Head of caudate nucleus (tissue), 42 donors: ENCODE data around the gene MTMR12.
"Not testable (repeated sequence)": the region's sequence is repeated elsewhere in the genome, so short reads cannot be mapped to it uniquely, and the experiment has no call there.

Experiments
- DNase-seq, 42 donors: peaks; one replicate each; pipeline versions ENCODE4 v3.0.0 to v3.0.0-alpha.2; 2020 to 2021; ENCODE audit warnings: mixed read lengths in 7 of 42
- intact Hi-C: fragments of 100-400 bp; cut with DNase I; formaldehyde crosslinking; loops from one replicate; pipeline ENCODE4 v1.15.0; 2022

MTMR12 gene

DNA sequence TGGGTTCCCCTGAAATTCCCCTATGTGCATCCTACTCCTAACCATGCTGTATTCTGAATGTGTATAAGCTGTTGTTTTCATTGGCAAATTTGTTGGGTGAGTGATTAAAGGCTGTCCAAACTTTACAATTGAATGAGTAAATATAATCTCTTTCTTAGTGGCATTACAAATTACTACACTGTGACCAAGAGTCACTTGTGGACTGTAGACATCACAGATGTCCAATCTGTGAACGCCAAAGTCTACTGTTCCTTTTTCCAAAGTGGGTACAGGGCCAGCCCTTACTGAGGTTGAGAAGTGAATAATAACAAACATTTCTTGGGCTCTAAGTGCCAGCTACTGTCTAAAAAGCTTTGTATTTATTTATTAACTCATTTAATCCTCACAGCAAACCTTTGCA, 29.7 kb downstream of the MTMR12 start:
- intact Hi-C loops = no loop called here

DNA sequence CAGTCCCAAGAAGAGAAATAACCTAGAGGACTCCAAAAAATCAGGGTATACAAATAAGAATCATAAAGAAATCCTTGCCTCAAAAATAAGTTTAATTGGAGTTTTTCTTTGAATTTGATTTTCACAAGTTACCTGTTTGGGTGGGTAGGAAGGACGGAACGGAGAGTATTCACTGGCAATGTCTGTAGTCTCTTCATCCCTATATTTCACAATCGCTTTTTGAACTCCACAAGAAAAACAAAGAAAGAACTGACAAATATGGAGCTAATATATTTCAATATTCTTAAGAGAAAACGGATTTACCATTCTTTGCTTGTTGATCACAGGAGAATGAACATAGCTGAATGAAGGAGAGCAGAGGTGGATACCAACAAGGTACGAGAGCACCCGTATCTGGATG, 30.1 kb downstream of the MTMR12 start:
- intact Hi-C loops = no loop called here
- no peak for DNase-seq

More for the DNA sequence above, 29.7 kb downstream of the MTMR12 start:
- DNase-seq = no peak

DNA sequence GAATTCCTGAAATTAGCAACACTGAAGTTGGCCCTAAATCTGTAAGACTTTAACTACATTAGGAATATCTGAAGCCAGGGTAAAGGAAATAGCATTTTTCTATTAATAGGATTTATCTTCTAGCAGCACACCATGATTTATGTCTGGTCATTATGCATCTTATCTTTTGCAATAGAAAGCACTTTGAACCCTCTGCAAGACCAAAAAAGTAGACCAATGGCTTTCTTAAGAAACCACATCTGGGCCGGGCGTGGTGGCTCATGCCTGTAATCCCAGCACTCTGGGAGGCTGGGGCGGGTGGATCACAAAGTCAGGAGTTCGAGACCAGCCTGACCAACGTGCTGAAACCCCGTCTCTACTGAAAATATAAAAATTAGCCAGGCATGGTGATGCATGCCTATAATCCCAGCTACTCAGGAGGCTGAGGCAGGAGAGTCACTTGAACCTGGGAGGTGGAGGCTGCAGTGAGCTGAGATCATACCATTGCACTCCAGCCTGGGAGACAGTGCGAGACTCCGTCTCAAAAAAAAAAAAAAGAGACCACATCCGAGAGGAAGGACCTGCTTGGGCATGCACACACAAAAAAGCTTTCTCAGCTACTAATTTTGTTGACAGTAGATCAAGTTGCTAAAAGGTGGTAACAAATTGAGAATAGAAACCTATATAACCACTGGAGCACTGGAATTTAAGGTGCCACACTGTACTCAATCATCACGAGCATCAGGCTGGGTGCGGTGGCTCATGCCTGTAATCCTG, 31.2 kb downstream of the MTMR12 start:
- intact Hi-C loops, DNase-seq: not testable (repeated sequence)

DNA sequence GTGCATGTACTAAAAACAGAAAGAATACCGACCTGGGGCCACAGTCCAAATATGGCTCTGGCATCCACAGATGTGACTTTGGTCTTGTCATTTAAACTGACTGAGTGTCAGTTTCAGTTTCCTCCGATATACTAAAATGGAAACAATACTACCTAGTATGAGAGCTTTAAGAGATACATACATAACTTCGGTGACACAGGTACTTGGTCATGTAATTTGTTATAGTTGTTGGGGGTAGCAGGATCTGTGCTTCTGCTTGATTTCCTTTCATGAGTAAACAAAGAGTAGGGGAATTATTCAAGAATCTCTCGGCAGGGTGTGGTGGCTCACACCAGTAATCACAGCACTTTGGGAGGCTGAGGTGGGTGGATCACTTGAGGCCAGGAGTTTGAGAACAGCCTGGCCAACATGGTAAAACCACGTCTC, 32.1 kb downstream of the MTMR12 start:
- intact Hi-C loops = no loop called here
- no peak for DNase-seq

DNA sequence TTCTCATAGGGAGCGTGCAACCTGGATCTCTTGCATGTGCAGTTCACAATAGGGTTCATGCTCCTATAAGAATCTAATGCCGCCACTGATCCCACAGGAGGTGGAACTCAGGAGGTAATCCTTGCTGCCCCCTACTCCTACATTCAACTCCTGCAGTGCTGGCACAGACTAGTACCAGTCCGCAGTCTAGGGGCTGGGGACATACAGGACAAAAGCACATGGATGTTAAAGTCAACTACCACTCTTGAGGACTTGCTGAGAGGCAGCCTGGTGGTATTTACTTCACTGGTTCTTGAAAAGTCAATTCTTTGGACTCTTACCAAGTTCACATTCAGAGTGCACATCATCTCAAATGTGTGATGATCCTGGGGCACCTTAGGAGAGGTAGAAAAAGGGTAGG, 33.0 kb downstream of the MTMR12 start:
- intact Hi-C loops = loop anchor here (5.0 kb wide), 1 partner anchor 33 kb away; the partner anchor contains the start of gene MTMR12
- no peak for DNase-seq

DNA sequence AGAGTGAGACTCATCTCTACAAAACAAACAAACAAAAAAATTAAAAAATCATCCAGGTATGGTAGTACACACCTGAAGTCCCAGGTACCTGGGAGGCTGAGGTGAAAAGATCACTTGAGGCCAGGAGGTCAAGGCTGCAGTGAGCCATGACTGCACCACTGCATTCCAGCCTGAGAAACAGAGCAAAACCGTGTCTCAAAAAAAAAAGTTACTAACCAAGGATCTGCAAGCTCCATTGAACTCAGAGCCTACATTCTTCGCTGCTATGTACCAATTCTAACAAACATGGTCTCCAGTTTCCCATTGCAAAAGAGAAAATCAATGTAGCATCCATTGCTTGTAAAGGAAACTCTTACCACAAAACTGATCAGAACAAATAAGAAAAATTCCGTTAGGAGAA, 33.5 kb downstream of the MTMR12 start:
- intact Hi-C loops = loop anchor here (5.0 kb wide), 1 partner anchor 33 kb away; the partner anchor contains the start of gene MTMR12

DNA sequence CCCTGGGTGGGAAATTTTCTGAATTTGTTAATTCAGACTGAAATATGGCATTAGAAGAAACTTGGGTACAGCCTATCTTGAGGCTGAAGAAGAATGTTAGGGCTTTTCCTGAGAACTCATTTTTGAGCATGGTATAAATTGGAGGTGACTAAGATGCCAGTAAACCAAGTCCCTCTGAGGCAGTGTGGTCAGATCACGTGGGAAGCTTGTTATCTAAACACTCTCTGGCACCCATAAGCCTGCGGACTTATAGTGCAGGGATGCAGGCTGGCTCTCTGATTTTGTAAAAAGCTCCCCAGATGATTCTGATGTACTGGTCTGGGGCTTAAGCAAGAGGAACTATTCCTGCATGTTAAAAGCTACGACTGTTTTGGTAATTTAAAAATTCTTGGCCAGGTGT, 34.3 kb downstream of the MTMR12 start:
- intact Hi-C loops = loop anchor here (5.0 kb wide), 1 partner anchor 34 kb away; the partner anchor contains the start of gene MTMR12
- DNase-seq = no peak

More for the DNA sequence above, 33.5 kb downstream of the MTMR12 start:
- DNase-seq = no peak

DNA sequence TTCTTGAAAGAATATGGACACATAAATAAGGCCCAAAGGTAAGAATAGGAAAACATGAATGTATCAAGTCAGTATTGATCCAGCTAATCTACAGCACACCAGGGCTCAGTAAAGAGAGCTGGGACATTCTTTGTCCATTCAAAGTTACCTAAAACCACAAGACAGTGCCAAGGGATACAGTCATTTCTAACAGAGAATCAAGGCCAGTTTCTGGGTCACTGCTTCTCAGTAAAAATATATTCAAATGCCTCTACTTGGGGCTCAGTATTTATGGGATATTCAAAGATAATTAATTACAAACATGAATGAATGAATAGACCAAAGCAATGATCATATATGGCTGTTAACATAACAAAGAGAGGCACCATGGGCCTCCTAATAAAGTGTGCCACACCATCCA, 34.9 kb downstream of the MTMR12 start:
- intact Hi-C loops = loop anchor here (5.0 kb wide), 1 partner anchor 35 kb away; the partner anchor contains the start of gene MTMR12
- DNase-seq = no peak

DNA sequence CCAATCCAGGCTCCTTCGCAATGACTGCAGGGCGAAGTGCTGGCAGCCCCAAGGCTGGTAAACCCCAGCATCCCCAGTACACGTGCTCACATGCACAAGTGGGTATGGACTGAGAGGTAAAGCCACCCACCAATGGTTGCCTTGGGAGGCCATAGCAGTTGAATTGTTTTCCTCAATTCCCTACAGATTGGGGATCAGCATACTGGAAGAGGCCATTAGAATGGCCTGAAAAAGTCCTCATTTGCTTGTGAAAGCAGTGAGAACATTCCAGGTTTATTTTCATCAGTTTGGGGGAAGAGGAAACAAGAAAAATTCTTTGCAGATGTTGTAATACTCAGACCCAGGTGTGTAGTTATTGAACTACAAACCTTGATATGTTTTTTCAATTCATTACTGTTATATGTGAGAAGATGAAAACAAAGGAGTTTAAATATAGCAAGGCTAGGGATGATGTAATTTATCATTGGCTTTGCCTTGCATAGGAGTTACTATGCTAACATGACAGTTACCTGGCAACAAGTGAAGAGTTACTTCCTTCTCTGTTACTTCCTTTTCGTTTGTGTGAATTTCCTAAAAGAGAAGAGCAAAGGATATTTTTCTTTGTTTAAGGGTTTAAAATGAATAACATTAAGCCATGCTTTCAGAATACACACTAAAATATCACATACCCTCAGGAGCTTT, 36.4 kb downstream of the MTMR12 start:
- DNase-seq = peak in 1 of 42 donors; percentile 32
- intact Hi-C loops = loop anchor here (5.0 kb wide), 1 partner anchor 36 kb away; the partner anchor contains the start of gene MTMR12

DNA sequence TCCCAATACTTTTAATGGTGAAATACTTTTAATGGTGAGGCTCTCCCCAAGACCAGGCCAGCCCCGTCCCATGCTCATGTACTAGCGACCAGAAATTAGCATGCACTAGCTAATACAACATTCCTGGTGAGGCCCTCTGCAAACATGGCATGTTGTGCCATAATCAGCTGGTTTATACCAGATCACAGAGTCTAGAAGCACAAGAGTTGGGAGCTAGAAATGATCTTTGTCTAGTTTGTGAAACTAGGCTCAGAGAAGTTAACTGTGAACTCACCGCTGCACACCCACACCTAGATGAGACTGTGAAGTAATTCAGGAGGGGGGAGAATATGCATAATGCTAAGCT, 37.4 kb downstream of the MTMR12 start:
- DNase-seq = peak in 7 of 42 donors; percentile 18 to 59 (median 46)
- intact Hi-C loops = loop anchor here (5.0 kb wide), 1 partner anchor 37 kb away; the partner anchor contains the start of gene MTMR12

DNA sequence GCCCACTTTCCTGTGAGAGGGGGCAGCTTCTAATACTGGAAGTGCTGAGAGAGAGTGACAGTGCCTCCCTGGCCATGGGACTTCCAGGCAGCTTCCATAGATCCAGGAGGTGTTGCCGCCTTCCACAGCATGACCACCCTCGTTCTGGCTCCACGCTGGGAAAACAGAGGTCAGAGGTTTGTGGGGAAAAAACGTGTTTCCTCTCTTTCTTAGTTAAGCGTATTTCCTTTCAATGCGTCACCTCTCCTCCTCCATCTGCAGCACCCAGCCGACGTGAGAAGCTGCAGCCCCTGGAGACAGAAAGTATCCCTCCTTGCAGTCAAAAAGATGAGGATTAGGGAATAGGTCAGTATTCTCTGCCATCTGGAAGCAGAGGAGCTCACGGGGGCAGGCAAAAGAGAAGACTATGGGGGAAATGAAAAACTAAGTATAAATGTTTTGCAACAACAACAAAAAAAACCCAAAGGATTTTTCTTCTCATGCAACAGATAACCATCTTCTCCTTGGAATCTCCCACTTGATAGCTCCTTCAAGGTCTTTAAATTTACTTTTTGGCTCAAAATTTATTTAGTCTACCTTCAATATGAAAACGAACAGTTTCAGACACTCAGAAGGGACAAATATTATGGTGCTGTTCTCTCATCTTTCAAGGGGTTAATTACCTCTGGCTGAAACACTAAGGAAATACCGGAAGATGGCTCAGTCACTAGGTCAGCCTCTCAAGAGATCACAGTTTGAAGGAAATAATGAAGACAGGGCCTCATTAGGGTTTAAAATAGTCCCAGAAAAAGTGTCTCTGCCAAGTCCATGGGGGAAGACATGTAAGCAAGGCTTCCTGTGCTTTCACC, 38.0 kb downstream of the MTMR12 start:
- intact Hi-C loops = loop anchor here (5.0 kb wide), 1 partner anchor 38 kb away; the partner anchor contains the start of gene MTMR12
- peak in 1 of 42 donors; percentile 16 for DNase-seq

DNA sequence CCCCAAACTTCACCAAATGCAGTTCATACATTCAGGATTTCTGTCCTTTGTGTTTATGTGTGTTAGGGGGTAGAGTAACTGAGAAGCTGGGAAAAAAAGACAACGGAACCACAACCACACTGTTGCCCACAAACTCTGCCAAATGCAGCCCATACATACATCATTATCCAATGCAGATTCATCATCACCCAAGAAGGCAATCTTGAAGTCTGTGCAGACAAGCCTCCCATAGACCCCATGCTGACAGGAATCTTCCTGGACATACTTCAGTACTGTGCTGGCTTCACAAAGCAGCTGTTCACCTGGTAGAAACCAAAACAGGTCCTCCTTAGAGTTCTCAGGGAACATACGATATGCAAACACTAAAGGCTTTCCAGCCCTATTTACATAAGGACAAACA, 38.9 kb downstream of the MTMR12 start:
- intact Hi-C loops = no loop called here
- DNase-seq = peak in 1 of 42 donors; percentile 17

DNA sequence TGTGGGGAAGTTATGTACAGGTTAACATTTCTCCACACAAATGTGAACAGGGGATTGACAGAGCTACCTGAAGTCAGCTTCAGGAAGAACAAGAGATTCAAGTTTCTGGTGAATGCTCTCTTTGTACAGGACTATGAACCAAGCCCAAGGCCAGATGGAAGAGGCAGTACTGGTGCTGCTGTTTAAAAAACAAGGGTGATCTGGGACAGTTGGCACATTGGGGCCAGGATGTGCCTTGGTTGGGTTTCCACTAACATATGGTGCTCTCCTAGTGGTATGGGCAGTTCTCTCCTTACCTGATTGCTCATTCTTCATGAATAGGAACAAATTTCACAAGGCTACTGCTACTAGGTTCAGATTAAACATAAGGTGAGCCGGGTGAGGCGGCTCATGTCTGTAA, 40.0 kb downstream of the MTMR12 start:
- intact Hi-C loops = no loop called here
- no peak for DNase-seq

DNA sequence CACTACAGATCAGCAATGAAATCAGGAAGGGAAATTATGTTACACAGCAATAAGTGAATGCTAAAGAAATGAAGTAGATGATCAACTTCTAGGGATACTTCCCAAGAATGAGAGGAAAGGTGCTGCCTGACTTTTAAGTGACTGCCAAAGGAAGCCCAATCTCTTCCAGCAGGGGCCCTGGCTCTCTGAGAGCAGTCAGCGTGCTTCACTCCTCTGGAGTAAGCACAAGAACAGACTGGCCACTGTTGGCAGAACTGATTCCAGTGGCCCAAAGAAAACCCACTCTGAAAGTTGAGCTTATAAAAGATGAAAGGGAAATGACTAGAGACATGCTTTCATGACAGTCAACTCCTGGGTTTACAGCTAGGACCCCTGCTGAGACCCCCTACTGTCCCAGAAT, 41.8 kb downstream of the MTMR12 start:
- DNase-seq = peak in 2 of 42 donors; percentile 14 to 41
- intact Hi-C loops = no loop called here

DNA sequence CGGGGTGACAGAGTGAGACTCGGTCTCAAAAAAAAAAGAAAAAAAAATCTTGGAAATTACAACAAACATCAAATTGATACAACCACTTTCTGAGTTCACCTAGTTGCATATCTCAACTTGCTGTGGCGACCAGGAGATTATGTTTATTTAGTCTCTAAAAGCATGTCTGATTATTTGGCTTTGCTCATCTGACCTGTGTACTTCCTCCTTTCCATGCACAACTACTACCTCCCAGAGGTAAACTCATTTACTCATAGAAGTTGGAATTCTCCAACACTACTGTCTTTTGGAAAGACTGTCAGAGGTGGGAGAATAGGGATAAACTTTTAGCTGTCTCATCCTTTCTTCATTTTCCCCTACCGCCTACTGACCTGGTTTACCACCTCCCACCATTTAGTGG, 42.6 kb downstream of the MTMR12 start:
- intact Hi-C loops = no loop called here
- no peak for DNase-seq

DNA sequence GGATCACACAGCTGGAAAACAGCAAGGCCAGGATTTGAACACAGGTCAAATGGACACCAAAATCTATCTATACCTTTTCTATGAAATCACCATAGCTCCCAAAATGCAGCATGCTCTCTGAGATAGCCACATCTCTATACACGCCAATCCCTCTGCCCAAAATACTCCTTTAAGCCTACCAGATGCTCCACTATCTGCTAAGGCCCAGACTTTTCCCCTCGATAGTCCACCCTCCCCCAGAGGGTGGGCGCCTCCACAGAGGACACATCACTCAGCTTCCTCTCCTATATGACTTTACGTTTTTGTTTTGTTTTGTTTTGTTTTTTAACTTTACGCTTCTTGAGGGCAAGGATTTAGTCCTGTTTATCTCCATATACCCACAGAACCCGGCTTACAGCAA, 46.8 kb downstream of the MTMR12 start:
- intact Hi-C loops = no loop called here
- DNase-seq = no peak

DNA sequence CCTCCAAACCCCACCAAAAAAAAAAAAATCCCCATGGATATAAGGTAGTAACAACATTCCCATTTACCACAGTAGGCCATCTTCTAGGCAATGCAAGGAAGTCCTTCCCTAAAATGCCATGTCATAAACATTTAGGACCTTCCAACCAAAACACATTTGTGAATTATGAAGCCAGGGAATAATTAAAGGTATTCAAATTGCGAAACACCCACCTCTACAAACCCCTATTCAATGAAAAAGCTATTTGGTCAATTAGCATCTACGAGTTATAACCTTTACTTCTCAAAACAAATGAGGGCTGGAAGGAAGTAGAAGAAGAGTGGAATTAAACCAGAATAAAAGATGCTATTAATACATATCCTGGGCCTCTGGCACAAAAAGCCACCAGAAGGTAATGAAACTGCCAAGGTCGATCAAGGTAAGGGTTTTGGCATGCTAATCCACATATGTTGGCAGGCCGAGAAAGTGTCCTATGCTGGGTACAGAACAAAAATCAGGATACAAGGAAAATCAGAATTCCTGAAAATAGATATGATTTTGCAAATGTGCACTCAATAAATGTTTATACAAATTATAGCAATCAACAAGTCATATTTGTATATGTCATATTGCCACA, 47.7 kb downstream of the MTMR12 start:
- intact Hi-C loops = no loop called here
- no peak for DNase-seq

DNA sequence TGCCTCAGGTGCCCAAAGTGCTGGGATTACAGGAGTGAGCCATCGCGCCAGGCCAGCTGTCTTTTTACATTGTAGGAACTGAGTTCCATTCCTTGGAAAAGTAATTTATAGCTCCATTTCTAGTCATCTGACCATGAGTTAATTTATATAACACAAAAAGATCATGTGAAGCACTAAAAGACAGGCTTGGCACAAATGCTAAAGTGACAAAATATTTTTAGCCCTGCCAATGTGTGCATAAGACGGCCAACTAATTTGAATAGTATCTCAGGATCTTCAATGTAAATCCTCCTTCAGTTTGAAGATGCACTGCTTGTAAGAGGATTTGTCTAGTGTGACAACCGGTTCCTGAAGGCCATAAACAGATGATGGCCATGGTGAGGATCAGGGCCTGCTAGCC, 49.1 kb downstream of the MTMR12 start:
- intact Hi-C loops = no loop called here
- DNase-seq = no peak

DNA sequence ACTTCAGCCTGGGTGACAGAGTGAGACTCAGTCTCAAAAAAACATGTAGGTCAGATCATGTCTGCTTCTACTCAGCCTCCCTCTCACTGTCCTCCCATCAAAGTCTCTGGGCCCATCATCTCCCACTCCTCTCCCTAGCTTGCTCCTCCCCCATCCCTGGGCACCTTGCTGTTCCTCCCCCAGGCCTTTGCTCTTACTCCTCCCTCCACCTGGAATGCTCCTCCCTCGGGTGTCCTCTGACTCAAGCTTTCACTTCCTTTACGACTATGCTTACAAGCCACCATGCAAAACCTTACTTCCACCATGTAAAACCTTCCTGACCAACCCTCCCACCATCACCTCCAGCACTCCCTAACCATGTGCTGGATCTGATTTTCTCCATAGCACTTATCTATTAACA, 51.5 kb downstream of the MTMR12 start:
- intact Hi-C loops = no loop called here
- DNase-seq = no peak
